NT2/D1 (cell line): ENCODE measurements around the gene C4orf54.

Source experiments
- DNase-seq: peaks from one replicate; pipeline ENCODE4 v3.0.0-alpha.2; 2011; ENCODE audit warnings: low read depth, low spot score
- H3K27me3 ChIP-seq: 2 replicates; pipeline ENCODE4 v1.6.0; 2011; ENCODE audit warnings: mild to moderate bottlenecking; ENCODE audit not compliant: insufficient read length, insufficient read depth
- H3K36me3 ChIP-seq: 2 replicates; pipeline ENCODE4 v1.6.1; 2011; ENCODE audit warnings: mild to moderate bottlenecking, low read length, mixed read lengths; ENCODE audit not compliant: insufficient read depth, insufficient read length
- H3K4me1 ChIP-seq: 2 replicates; pipeline ENCODE4 v1.5.1; 2011; ENCODE audit not compliant: insufficient read depth, insufficient read length
- H3K4me3 ChIP-seq: 2 replicates; pipeline ENCODE4 v1.5.1; 2011; ENCODE audit warnings: low read depth; ENCODE audit not compliant: insufficient read length
- H3K9ac ChIP-seq: 2 replicates; pipeline ENCODE4 v1.6.0; 2011; ENCODE audit warnings: low read depth; ENCODE audit not compliant: insufficient read length
- H3K9me3 ChIP-seq: 2 replicates; pipeline ENCODE4 v1.5.1; 2011; ENCODE audit warnings: mild to moderate bottlenecking, low read length; ENCODE audit not compliant: insufficient read depth
- SUZ12 ChIP-seq: IDR thresholded peaks from 2 replicates; pipeline ENCODE4 v1.6.1; 2011; ENCODE audit not compliant: insufficient read length, insufficient read depth; ENCODE audit errors: extremely low read depth
- YY1 ChIP-seq: IDR thresholded peaks from 2 replicates; pipeline ENCODE4 v1.6.1; 2011; ENCODE audit not compliant: insufficient read length, insufficient read depth
- ZNF274 ChIP-seq: IDR thresholded peaks from 2 replicates; pipeline ENCODE4 v1.6.1; 2011; ENCODE audit warnings: mild to moderate bottlenecking, low read depth, low read length

C4orf54 gene

DNA sequence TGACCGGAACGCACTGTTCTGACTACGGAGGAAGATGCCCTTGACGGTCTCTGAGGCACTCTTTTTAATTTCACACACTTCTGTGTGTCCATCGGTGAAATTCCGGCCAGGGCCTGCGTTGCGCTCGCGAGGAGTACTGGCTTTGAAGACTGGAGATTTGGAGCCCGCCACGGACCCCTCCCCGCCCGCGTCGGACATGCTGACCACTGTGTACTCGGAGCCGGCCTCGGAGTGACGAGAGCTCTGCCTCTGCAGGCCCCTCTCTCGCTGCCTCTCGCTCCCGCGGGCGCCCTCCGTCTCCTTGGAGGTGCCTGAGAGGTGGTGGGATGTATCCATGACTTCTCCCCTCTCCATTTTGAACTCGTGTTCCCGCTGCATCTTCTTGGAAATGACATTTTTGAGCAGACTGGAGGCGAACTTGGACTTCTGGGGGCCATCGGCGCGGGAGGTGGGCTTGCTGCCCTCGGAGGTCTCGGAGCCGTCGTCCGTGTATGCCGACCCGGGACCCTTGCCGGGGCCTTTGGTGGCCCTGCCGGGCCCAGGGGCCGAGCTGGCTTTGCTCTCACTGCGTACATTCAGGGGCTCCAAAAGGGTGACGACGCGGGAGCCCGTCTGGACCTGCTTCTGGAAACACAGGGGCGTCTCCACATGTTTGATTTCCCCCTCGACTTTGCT is 5.7 kb downstream of the C4orf54 start:
- Histone ChIP-seq H3K4me3 (no peak overlapping the region), H3K36me3 (no peaks in the 10 kb centered on the region), H3K4me1 (no peaks in the 10 kb centered on the region), H3K9ac (no peak overlapping the region), H3K27me3 (no peaks in the 10 kb centered on the region), H3K9me3 (no peaks in the 10 kb centered on the region; the same call in 1 of the 2 replicates)
- no peak for DNase-seq
- no peak for TF ChIP-seq YY1
- TF ChIP-seq ZNF274: no peak
- TF ChIP-seq SUZ12: no peak

DNA sequence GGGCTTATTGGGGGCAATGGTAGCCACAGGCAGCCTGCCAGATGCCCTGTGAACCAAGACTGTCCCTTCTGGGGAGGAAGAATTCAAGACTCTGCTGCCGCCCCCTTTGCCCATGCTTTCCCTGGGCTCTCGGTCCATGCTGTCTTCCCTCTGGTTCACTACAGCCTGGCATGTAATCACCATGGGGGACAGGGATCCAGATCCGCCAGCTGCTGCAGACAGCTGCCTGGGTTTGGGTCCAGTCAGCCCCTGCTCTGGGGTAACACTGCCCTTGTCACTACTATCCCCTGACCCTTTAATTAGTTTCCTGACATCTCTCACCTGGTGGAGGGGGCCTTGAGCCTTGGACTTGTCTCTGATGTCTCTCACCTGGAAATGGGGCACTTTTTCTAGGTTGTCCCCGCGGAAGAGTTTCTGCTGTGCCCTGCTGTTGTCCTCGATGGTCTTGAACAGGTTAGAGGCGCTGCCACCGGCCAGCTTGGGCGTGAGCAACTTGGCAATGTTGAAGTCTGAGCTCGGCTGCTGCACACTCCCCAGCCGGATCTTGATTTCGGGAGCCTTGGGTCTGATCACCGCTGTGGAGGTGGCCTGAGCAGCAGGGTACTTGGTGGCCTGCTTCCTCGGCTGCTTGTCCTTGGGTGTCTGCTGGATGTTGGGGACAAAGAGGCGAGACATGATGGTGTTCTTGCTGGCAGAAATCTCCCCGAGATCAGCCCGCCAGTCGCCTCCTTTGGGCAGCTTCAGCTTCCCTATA is 6.4 kb downstream of the C4orf54 start:
- Histone ChIP-seq H3K9me3 (no peaks in the 10 kb centered on the region; the same call in 1 of the 2 replicates), H3K4me3 (no peak overlapping the region), H3K27me3 (no peaks in the 10 kb centered on the region), H3K4me1 (no peaks in the 10 kb centered on the region), H3K36me3 (no peaks in the 10 kb centered on the region), H3K9ac (no peak overlapping the region)
- no peak for DNase-seq
- no peak for TF ChIP-seq SUZ12
- no peak for TF ChIP-seq YY1
- TF ChIP-seq ZNF274: no peak

DNA sequence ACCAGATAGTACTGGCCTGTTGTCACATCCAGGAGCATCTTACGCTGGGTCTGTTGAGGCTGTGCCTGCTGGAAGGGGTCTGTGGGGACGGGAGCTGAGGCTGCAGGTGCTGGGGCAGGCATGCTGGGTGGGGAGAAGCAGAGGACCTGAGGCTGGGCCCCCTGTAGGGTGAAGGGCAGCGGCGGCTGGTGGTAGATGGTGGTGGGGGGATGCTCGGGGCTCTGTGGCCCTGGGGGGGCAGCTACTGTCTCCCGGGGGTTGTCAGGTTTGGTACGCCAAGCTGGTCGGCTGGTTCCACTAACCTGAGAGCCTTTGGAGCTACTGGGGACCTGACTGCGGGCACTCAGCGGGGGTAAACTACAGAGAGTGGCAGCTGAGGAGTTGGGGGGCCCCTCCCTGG is 7.8 kb downstream of the C4orf54 start:
- H3K9me3 ChIP-seq: no peaks in the 10 kb centered on the region; the same call in 1 of the 2 replicates
- H3K4me3 ChIP-seq: no peak overlapping the region
- no peaks in the 10 kb centered on the region for H3K27me3 ChIP-seq

DNA sequence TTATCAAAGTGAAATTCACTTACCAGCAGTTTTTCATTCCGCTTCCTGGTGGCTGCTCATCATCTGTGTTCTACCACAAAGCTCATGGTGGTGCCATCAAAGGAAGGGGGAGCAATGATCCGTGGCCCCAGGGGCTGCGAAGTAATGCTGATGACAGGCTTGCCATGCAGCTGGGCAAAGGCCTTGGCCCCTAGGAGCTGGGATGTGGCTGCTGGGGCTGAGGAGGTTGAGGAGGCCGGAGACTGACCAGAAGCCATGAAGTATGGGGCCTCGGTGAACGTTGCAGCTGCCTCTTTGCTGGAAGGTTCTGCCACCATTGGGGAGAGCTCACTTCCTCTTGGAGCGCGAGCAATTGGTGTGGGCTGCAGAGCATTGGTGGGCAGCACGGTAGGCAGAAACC is 8.4 kb downstream of the C4orf54 start:
- TF ChIP-seq ZNF274: no peak
- TF ChIP-seq YY1: no peak
- TF ChIP-seq SUZ12: no peak
- H3K27me3 ChIP-seq: no peaks in the 10 kb centered on the region
- H3K9me3 ChIP-seq: no peaks in the 10 kb centered on the region; the same call in 1 of the 2 replicates
- H3K4me3 ChIP-seq: no peak overlapping the region
- no peak for DNase-seq
- H3K9ac ChIP-seq: no peak overlapping the region
- no peaks in the 10 kb centered on the region for H3K4me1 ChIP-seq
- H3K36me3 ChIP-seq: no peaks in the 10 kb centered on the region

More for the DNA sequence above, 7.8 kb downstream of the C4orf54 start:
- Histone ChIP-seq H3K36me3 (no peaks in the 10 kb centered on the region), H3K9ac (no peak overlapping the region), H3K4me1 (no peaks in the 10 kb centered on the region)
- TF ChIP-seq YY1: no peak
- TF ChIP-seq SUZ12: no peak
- no peak for TF ChIP-seq ZNF274
- no peak for DNase-seq

DNA sequence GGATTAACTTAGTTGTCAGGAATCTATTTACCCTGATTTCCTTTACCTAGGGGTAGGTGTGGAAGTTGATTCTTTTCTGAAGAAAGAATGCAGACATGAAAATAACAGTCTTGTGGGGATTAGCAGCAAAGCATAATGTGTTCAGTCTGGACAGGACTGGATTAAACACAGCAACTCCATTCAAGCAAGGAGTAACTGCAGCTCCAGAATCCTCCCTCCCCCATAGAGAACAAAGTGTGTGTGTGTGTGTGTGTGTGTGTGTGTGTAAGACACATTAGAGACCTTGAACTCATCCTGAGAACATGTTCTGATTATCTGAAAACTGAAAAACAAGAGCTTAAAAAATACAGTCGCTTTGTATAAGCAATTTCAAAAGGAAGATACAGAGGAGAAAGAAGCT is 9.3 kb downstream of the C4orf54 start:
- DNase-seq: no peak
- no peaks in the 10 kb centered on the region for H3K36me3 ChIP-seq
- no peaks in the 10 kb centered on the region for H3K4me1 ChIP-seq
- H3K9me3 ChIP-seq: no peaks in the 10 kb centered on the region; the same call in 1 of the 2 replicates
- no peaks in the 10 kb centered on the region for H3K27me3 ChIP-seq
- no peak overlapping the region for H3K9ac ChIP-seq
- no peak overlapping the region for H3K4me3 ChIP-seq
- TF ChIP-seq ZNF274 (no peak), YY1 (no peak)

DNA sequence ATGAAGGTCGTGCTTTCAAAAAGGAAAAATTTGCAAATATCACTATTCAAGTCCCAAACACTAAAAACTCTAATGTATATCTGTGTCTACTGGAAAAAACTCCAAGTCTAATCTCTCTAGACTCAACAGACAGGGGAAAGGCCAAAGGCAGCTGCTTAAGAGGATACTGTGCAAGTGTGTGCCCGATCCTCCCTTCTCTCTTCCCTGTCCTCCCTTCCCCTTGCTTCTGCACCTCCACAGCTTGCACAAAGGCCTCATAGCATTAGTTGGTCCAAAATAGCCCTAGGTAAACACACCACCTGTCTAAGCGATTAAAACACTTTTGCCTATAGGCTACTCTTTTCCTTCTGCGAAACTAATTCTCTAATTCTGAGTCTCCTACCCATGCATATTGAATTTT is 10.6 kb downstream of the C4orf54 start:
- no peaks in the 10 kb centered on the region for H3K36me3 ChIP-seq
- no peak overlapping the region for H3K4me3 ChIP-seq
- no peaks in the 10 kb centered on the region for H3K27me3 ChIP-seq
- TF ChIP-seq ZNF274: no peak
- TF ChIP-seq YY1: no peak
- no peak for TF ChIP-seq SUZ12
- H3K9ac ChIP-seq: no peak overlapping the region
- H3K9me3 ChIP-seq: no peaks in the 10 kb centered on the region
- no peak for DNase-seq
- H3K4me1 ChIP-seq: no peaks in the 10 kb centered on the region

DNA sequence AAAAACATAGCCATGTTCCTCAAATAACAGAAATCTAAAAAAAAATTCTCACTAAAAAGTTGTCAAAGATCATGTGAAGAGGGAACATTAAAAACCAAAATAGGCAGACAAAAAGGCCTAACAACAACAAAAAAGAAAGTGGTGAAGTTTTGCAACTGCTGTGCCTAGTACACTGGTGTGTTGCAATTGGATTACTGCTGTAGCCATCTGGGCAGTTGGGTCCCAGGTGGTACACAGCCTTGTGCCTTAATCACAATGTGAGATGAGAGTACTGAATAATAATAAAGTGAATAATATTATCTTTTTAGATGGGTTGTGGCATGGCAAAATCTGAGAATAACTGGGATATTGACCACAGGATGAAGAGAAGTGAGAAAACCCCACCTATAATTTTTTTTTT is 12.0 kb downstream of the C4orf54 start:
- Histone ChIP-seq H3K9ac (no peak overlapping the region), H3K27me3 (no peaks in the 10 kb centered on the region), H3K4me3 (no peak overlapping the region), H3K36me3 (no peaks in the 10 kb centered on the region), H3K9me3 (no peaks in the 10 kb centered on the region), H3K4me1 (no peaks in the 10 kb centered on the region)
- no peak for DNase-seq
- no peak for TF ChIP-seq YY1
- no peak for TF ChIP-seq SUZ12
- TF ChIP-seq ZNF274: no peak
